ENCODE data around the gene ATP11A. TPM values are rescaled to one million over a fixed set of nuclear protein-coding genes. Genes with fewer than 3 reads are reported as not detected.

ATP11A gene
- total RNA-seq, 1 donor from 2014 or later: 211 TPM

- H3K27ac Mint-ChIP-seq (ENCODE audit: unreplicated experiment): no peak overlapping the region
- H3K9me3 Mint-ChIP-seq (ENCODE audit: unreplicated experiment): no peaks in the 10 kb centered on the region
- H3K36me3 Mint-ChIP-seq (ENCODE audit: low read depth, unreplicated experiment): peaks cover 16% of the 10 kb centered on the region
- H3K27me3 Mint-ChIP-seq (ENCODE audit: unreplicated experiment): peaks cover 14% of the 10 kb centered on the region
- no peak for DNase-seq (ENCODE audit: low spot score)
- TF ChIP-seq, protein P1, sequence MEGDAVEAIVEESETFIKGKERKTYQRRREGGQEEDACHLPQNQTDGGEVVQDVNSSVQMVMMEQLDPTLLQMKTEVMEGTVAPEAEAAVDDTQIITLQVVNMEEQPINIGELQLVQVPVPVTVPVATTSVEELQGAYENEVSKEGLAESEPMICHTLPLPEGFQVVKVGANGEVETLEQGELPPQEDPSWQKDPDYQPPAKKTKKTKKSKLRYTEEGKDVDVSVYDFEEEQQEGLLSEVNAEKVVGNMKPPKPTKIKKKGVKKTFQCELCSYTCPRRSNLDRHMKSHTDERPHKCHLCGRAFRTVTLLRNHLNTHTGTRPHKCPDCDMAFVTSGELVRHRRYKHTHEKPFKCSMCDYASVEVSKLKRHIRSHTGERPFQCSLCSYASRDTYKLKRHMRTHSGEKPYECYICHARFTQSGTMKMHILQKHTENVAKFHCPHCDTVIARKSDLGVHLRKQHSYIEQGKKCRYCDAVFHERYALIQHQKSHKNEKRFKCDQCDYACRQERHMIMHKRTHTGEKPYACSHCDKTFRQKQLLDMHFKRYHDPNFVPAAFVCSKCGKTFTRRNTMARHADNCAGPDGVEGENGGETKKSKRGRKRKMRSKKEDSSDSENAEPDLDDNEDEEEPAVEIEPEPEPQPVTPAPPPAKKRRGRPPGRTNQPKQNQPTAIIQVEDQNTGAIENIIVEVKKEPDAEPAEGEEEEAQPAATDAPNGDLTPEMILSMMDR (IDR thresholded peaks at IDR 0.05; ENCODE audit: unreplicated experiment): no peak
- no peak overlapping the region for H3K4me3 Mint-ChIP-seq (ENCODE audit: unreplicated experiment)
- H3K4me1 Mint-ChIP-seq (ENCODE audit: unreplicated experiment): peaks cover 45% of the 10 kb centered on the region
These were observed 70.6 kb downstream of the ATP11A start for GRCh38 chr13:112760435-112760834.

- no peaks in the 10 kb centered on the region for H3K9me3 Mint-ChIP-seq (ENCODE audit: unreplicated experiment)
- DNase-seq (ENCODE audit: low spot score): no peak
- H3K4me1 Mint-ChIP-seq (ENCODE audit: unreplicated experiment): peaks cover 50% of the 10 kb centered on the region
- H3K4me3 Mint-ChIP-seq (ENCODE audit: unreplicated experiment): no peak overlapping the region
- TF ChIP-seq, protein P1 (IDR thresholded peaks at IDR 0.05; ENCODE audit: unreplicated experiment): no peak
- H3K36me3 Mint-ChIP-seq (ENCODE audit: low read depth, unreplicated experiment): peaks cover 21% of the 10 kb centered on the region
- H3K27me3 Mint-ChIP-seq (ENCODE audit: unreplicated experiment): peaks cover 18% of the 10 kb centered on the region
- no peak overlapping the region for H3K27ac Mint-ChIP-seq (ENCODE audit: unreplicated experiment)
These were observed 71.1 kb downstream of the ATP11A start for GRCh38 chr13:112760931-112761330.

DNA sequence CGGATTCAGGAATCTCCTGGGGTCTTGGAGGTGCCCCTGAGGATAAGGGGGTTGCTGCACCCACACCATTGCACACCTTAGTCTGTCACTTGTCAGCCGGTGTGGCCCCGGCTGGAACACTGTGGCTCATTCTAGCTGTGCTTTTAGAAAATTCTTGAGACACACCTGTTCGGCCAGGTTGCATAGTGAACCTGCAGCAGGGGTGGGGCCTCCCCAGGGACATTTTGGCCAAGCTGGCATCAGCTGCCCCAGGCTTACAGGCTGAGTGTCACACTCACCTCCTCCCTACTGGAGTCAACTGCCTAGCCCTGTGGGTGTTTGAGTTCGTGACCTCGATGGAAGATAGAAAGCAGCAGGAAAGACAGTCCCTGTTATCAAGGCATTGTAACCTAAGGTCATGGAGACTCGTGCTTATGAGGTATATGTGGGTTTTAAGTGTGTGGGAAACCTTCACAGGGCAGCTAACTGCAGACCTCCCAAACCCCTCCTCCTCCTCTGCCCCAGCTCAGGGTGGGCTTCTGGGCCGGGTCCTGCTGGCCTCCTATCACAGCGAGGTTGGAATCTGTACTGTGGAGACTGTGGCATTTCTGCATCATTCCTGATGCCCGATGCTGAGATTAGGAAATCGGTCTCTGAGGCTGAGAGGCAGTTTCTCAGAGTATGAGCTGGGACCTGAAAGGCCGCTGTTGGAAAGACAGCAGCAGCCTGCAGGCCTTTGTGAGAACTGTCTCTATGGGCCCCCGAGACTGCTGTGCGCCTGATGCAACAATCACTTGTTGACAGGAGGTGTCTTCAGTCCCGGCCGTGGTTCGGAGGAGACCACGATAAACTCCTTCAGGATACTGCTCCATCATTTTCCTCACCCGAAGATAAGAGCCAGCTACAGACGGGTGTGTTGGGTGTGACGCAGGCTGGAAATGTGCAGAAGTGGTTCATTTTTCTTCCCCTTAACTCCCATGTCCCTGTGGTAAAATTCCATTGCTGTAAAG, 72.2 kb downstream of the ATP11A start:
- peak overlapping the region; percentile 58 for H3K27ac Mint-ChIP-seq (ENCODE audit: unreplicated experiment)
- peaks cover 21% of the 10 kb centered on the region for H3K27me3 Mint-ChIP-seq (ENCODE audit: unreplicated experiment)
- peaks cover 25% of the 10 kb centered on the region for H3K36me3 Mint-ChIP-seq (ENCODE audit: low read depth, unreplicated experiment)
- no peak for DNase-seq (ENCODE audit: low spot score)
- peak overlapping the region; percentile 76 for H3K4me3 Mint-ChIP-seq (ENCODE audit: unreplicated experiment)
- TF ChIP-seq, protein P1 (IDR thresholded peaks at IDR 0.05; ENCODE audit: unreplicated experiment): no peak
- H3K4me1 Mint-ChIP-seq (ENCODE audit: unreplicated experiment): peaks cover 51% of the 10 kb centered on the region
- no peaks in the 10 kb centered on the region for H3K9me3 Mint-ChIP-seq (ENCODE audit: unreplicated experiment)

- TF ChIP-seq, protein P1 (IDR thresholded peaks at IDR 0.05; ENCODE audit: unreplicated experiment): no peak
- no peak for DNase-seq (ENCODE audit: low spot score)
- H3K36me3 Mint-ChIP-seq (ENCODE audit: low read depth, unreplicated experiment): peaks cover 25% of the 10 kb centered on the region
- peaks cover 48% of the 10 kb centered on the region for H3K4me1 Mint-ChIP-seq (ENCODE audit: unreplicated experiment)
- no peaks in the 10 kb centered on the region for H3K9me3 Mint-ChIP-seq (ENCODE audit: unreplicated experiment)
- H3K4me3 Mint-ChIP-seq (ENCODE audit: unreplicated experiment): peak overlapping the region; percentile 76
- peaks cover 22% of the 10 kb centered on the region for H3K27me3 Mint-ChIP-seq (ENCODE audit: unreplicated experiment)
- H3K27ac Mint-ChIP-seq (ENCODE audit: unreplicated experiment): peak overlapping the region; percentile 58
These were observed 72.8 kb downstream of the ATP11A start for GRCh38 chr13:112762690-112763080.

DNA sequence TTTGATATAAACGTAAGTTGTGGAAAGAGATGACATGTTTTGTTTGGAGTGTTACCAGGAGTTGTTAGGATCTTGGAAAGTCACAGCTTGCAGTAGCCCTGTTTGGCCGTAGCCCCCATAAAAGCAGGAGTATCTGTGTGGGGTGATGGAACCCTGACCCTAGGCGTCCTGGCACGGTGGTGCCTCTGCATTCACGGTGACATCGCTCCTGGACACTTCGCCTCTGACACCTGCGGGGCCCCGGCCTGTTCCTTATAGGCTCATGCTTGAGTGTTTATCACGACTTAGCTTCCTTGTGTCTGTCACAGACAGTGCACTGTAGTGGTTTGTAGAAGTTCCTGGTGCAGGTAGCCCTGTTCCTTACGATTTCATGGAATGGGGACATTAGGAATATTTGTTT, 74.2 kb downstream of the ATP11A start:
- peaks cover 31% of the 10 kb centered on the region for H3K36me3 Mint-ChIP-seq (ENCODE audit: low read depth, unreplicated experiment)
- no peak overlapping the region for H3K4me3 Mint-ChIP-seq (ENCODE audit: unreplicated experiment)
- peaks cover 53% of the 10 kb centered on the region for H3K4me1 Mint-ChIP-seq (ENCODE audit: unreplicated experiment)
- peak overlapping the region; percentile 16 for H3K27ac Mint-ChIP-seq (ENCODE audit: unreplicated experiment)
- H3K9me3 Mint-ChIP-seq (ENCODE audit: unreplicated experiment): peaks cover 4% of the 10 kb centered on the region
- TF ChIP-seq, protein P1 (IDR thresholded peaks at IDR 0.05; ENCODE audit: unreplicated experiment): no peak
- no peak for DNase-seq (ENCODE audit: low spot score)
- peaks cover 27% of the 10 kb centered on the region for H3K27me3 Mint-ChIP-seq (ENCODE audit: unreplicated experiment)

Data from endothelial cell (in vitro differentiated cells).